ENCODE data around the gene TAB2. TPM values are rescaled to one million over a fixed set of nuclear protein-coding genes. Genes with fewer than 3 reads are reported as not detected.

The TAB2 gene
- total RNA-seq, 1 experiment from 2014 or later = 38.1 TPM

- no peak for DNase-seq
- intact Hi-C loops (cut with micrococcal nuclease; ENCODE audit: unreplicated experiment) = no loop called here
- no peak for TF ChIP-seq CTCF (IDR thresholded peaks at IDR 0.05; ENCODE audit: unreplicated experiment)
- Mint-ChIP-seq H3K36me3 (ENCODE audit: insufficient read depth, unreplicated experiment) (no peaks in the 10 kb centered on the region), H3K4me3 (ENCODE audit: low read depth, unreplicated experiment) (no peak overlapping the region), H3K27me3 (ENCODE audit: unreplicated experiment) (no peaks in the 10 kb centered on the region), H3K9me3 (ENCODE audit: low read depth, unreplicated experiment) (no peaks in the 10 kb centered on the region), H3K4me1 (ENCODE audit: low read depth, unreplicated experiment) (no peaks in the 10 kb centered on the region), H3K27ac (ENCODE audit: unreplicated experiment) (no peak overlapping the region)
- CTCF ChIA-PET = no interaction called here
- BruUV-seq (replicated peaks) = no TSS peak
Observed at GRCh38 chr6:149278997-149279396, 38.5 kb upstream of the TAB2 start.

DNA sequence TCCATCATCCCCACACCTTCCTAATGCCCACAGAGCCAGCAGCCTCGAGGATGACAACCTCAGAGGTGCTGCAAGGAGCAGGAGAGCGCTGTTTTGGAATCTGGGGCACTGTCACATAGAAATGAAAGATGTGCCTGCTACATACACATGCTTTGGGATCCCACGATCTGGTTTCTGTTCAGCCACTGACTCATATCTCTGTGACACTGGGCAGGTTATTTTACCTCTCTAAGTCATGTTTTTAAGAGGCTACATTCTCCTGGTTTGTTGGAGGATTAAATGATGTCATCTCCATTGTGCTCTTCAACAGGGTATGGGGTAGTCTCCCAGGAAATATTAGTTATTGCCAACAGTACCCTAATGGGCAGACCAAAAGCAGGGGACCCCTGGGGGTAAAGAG lies 32.6 kb upstream of the TAB2 start:
- Mint-ChIP-seq H3K4me3 (ENCODE audit: low read depth, unreplicated experiment) (no peak overlapping the region), H3K4me1 (ENCODE audit: low read depth, unreplicated experiment) (no peaks in the 10 kb centered on the region), H3K27me3 (ENCODE audit: unreplicated experiment) (no peaks in the 10 kb centered on the region), H3K36me3 (ENCODE audit: insufficient read depth, unreplicated experiment) (no peaks in the 10 kb centered on the region), H3K9me3 (ENCODE audit: low read depth, unreplicated experiment) (no peaks in the 10 kb centered on the region), H3K27ac (ENCODE audit: unreplicated experiment) (no peak overlapping the region)
- no TSS peak for BruUV-seq (replicated peaks)
- TF ChIP-seq CTCF (IDR thresholded peaks at IDR 0.05; ENCODE audit: unreplicated experiment) = no peak
- intact Hi-C loops (cut with micrococcal nuclease; ENCODE audit: unreplicated experiment) = no loop called here
- no peak for DNase-seq
- CTCF ChIA-PET = no interaction called here

GRCh38 chr6:149285626-149286025 lies 31.9 kb upstream of the TAB2 start:
- no peak overlapping the region for H3K4me3 Mint-ChIP-seq (ENCODE audit: low read depth, unreplicated experiment)

DNA sequence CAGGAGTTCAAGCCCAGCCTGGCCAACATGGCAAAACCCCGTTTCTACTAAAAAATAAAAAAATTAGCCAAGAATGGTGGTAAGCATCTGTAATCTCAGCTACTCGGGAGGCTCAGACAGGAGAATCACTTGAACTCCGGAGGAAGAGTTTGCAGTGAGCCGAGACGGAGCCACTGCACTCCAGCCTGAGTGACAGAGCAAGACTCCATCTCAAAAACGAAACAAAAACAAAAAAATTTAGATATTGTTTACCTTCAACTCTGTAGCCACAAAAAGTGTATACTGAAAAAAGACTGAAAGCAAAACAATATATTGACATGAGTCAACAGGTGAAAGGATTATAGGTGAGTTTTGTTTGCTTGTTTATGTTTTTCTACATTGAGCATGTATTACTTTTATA lies 30.6 kb upstream of the TAB2 start:
- H3K4me3 Mint-ChIP-seq (ENCODE audit: low read depth, unreplicated experiment) = no peak overlapping the region
- no peaks in the 10 kb centered on the region for H3K27me3 Mint-ChIP-seq (ENCODE audit: unreplicated experiment)
- no TSS peak for BruUV-seq (replicated peaks)
- no peaks in the 10 kb centered on the region for H3K9me3 Mint-ChIP-seq (ENCODE audit: low read depth, unreplicated experiment)
- no peak overlapping the region for H3K27ac Mint-ChIP-seq (ENCODE audit: unreplicated experiment)
- H3K36me3 Mint-ChIP-seq (ENCODE audit: insufficient read depth, unreplicated experiment) = no peaks in the 10 kb centered on the region
- H3K4me1 Mint-ChIP-seq (ENCODE audit: low read depth, unreplicated experiment) = no peaks in the 10 kb centered on the region
- intact Hi-C loops (cut with micrococcal nuclease; ENCODE audit: unreplicated experiment) = no loop called here
- no peak for DNase-seq
- TF ChIP-seq CTCF (IDR thresholded peaks at IDR 0.05; ENCODE audit: unreplicated experiment) = no peak
- CTCF ChIA-PET = no interaction called here

More at GRCh38 chr6:149285626-149286025, 31.9 kb upstream of the TAB2 start:
- no peaks in the 10 kb centered on the region for H3K36me3 Mint-ChIP-seq (ENCODE audit: insufficient read depth, unreplicated experiment)
- intact Hi-C loops (cut with micrococcal nuclease; ENCODE audit: unreplicated experiment) = no loop called here
- H3K27ac Mint-ChIP-seq (ENCODE audit: unreplicated experiment) = no peak overlapping the region
- no peaks in the 10 kb centered on the region for H3K9me3 Mint-ChIP-seq (ENCODE audit: low read depth, unreplicated experiment)
- no peak for DNase-seq
- no peaks in the 10 kb centered on the region for H3K27me3 Mint-ChIP-seq (ENCODE audit: unreplicated experiment)
- CTCF ChIA-PET = no interaction called here
- TF ChIP-seq CTCF (IDR thresholded peaks at IDR 0.05; ENCODE audit: unreplicated experiment) = no peak
- no TSS peak for BruUV-seq (replicated peaks)
- no peaks in the 10 kb centered on the region for H3K4me1 Mint-ChIP-seq (ENCODE audit: low read depth, unreplicated experiment)

Measured in Calu3 (cell line).